Gastroesophageal sphincter (tissue), 3 donors: Measurements from ENCODE around the gene CMTM8.

Experiments used
- CTCF ChIP-seq, 4 experiments: fragments of 200-600 bp in 2 of 4; fragments of 450-650 bp in 2 of 4; sonication (generic) in 1 of 4; IDR thresholded peaks; one replicate each; pipeline ENCODE4 v1.5.1; 2017 to 2019; ENCODE audit warnings: antibody characterized with exemption in 4 of 4, mild to moderate bottlenecking in 2 of 4, moderate library complexity in 2 of 4
- EP300 ChIP-seq: sonication (generic); formaldehyde crosslinking; IDR thresholded peaks from one replicate; pipeline ENCODE4 v1.6.1; 2017; ENCODE audit warnings: antibody characterized with exemption, mild to moderate bottlenecking
- POLR2A ChIP-seq, 2 donors: fragments of 450-650 bp; IDR thresholded peaks; one replicate each; pipeline ENCODE4 v1.6.1; 2017; ENCODE audit warnings: antibody characterized with exemption in 2 of 2, mild to moderate bottlenecking in 2 of 2, moderate library complexity in 1 of 2

- TF ChIP-seq POLR2A (IDR thresholded peaks at IDR 0.05) (no peak), EP300 (no peak), CTCF (IDR thresholded peaks at IDR 0.05) (no peak)
Measured at GRCh38 chr3:32290619-32291018, 52.1 kb downstream of the CMTM8 start.
